Stimulated activated CD4-positive, alpha-beta T cell treated with anti-CD3 and anti-CD28 coated beads, Interleukin-2, amount 100 ng/mL, for 4 hours (primary cell): ENCODE data around the gene PCSK4.
A peak's percentile ranks its signal among the peaks of the same experiment; 100 is the strongest.
"Not testable (repeated sequence)": the region's sequence is repeated elsewhere in the genome, so short reads cannot be mapped to it uniquely, and the experiment has no call there.

Experiments used
- DNase-seq: peaks from one replicate; pipeline ENCODE4 v3.0.0-alpha.2; 2020; ENCODE audit warnings: low read depth

The PCSK4 gene

GRCh38 chr19:1490311-1491113 is at the start of gene PCSK4:
Gene PCSK4 (minus strand): TSS chr19:1490350. CDS start chr19:1490346, 4 bp downstream.
- peak; percentile 98 for DNase-seq

- not testable (repeated sequence) for DNase-seq
These were observed 49.6 kb upstream of the PCSK4 start for GRCh38 chr19:1539749-1540148.

- DNase-seq: no peak
These were observed 48.8 kb upstream of the PCSK4 start for GRCh38 chr19:1538978-1539377.

GRCh38 chr19:1535699-1536098 is 45.5 kb upstream of the PCSK4 start:
- DNase-seq: not testable (repeated sequence)

- no peak for DNase-seq
These were observed 44.8 kb upstream of the PCSK4 start for GRCh38 chr19:1534972-1535371.

GRCh38 chr19:1533510-1534150 is 43.5 kb upstream of the PCSK4 start:
- DNase-seq: no peak

GRCh38 chr19:1532003-1532402 is 41.9 kb upstream of the PCSK4 start:
- DNase-seq: no peak

- DNase-seq: no peak
These were observed 41.4 kb upstream of the PCSK4 start for GRCh38 chr19:1531587-1531986.

GRCh38 chr19:1530856-1531255 is 40.7 kb upstream of the PCSK4 start:
- DNase-seq: not testable (repeated sequence)

GRCh38 chr19:1529430-1529816 is 39.3 kb upstream of the PCSK4 start:
- no peak for DNase-seq

- no peak for DNase-seq
These were observed 38.7 kb upstream of the PCSK4 start for GRCh38 chr19:1528596-1529429.

- no peak for DNase-seq
These were observed 37.6 kb upstream of the PCSK4 start for GRCh38 chr19:1527650-1528309.

GRCh38 chr19:1526979-1527649 is 37.0 kb upstream of the PCSK4 start:
- no peak for DNase-seq

GRCh38 chr19:1526066-1526778 is 36.1 kb upstream of the PCSK4 start:
- no peak for DNase-seq

GRCh38 chr19:1525343-1525742 is 35.2 kb upstream of the PCSK4 start:
- DNase-seq: no peak

GRCh38 chr19:1524972-1525325 is 34.8 kb upstream of the PCSK4 start:
- no peak for DNase-seq

- no peak for DNase-seq
These were observed 34.3 kb upstream of the PCSK4 start for GRCh38 chr19:1524287-1524971.

GRCh38 chr19:1523412-1524286 is 33.5 kb upstream of the PCSK4 start, which contains the start of gene PLK5:
Gene PLK5 (plus strand): TSS chr19:1524077. CDS start chr19:1526997, 2,920 bp downstream.
- no peak for DNase-seq

GRCh38 chr19:1522838-1523237 is 32.7 kb upstream of the PCSK4 start:
- DNase-seq: no peak
